Body of pancreas (tissue), 4 donors: ENCODE data around the gene KLHL12. TPM values are rescaled to one million over a fixed set of nuclear protein-coding genes. Genes with fewer than 3 reads are reported as not detected.

Experiments
- ATAC-seq: fragments of 150-250 bp; one replicate; pipeline ENCODE4 v1.9.1; 2016
- DNase-seq, 4 donors: peaks; one replicate each; pipeline ENCODE4 v3.0.0-alpha.2; 2019
- H3K27ac ChIP-seq, 4 donors: fragments of 200-600 bp; sonication (generic); 1 replicate in 3 of 4; 2 replicates in 1 of 4; pipeline versions ENCODE4 v1.5.1 to v1.6.1; 2016 to 2019; ENCODE audit warnings: mild to moderate bottlenecking in 1 of 4, mixed read lengths in 1 of 4, moderate library complexity in 1 of 4
- H3K27me3 ChIP-seq, 2 donors: fragments of 200-600 bp; sonication (generic); one replicate each; pipeline ENCODE4 v1.6.0; 2016; ENCODE audit warnings: mild to moderate bottlenecking in 1 of 2
- H3K36me3 ChIP-seq, 2 donors: fragments of 200-600 bp; sonication (generic); replicated peaks in 1 of 2; 2 replicates each; pipeline ENCODE4 v1.5.1; 2016; ENCODE audit warnings: low read depth in 2 of 2; ENCODE audit not compliant: insufficient read depth in 1 of 2
- H3K4me1 ChIP-seq: fragments of 200-600 bp; sonication (generic); one replicate; pipeline ENCODE4 v1.6.0; 2016
- H3K4me3 ChIP-seq, 2 donors: fragments of 200-600 bp; sonication (generic); 1 replicate in 1 of 2; 2 replicates in 1 of 2; pipeline ENCODE4 v1.5.1; 2016 to 2019
- H3K9me3 ChIP-seq, 3 donors: fragments of 200-600 bp; sonication (generic); 1 replicate in 2 of 3; 2 replicates in 1 of 3; pipeline ENCODE4 v1.5.1; 2016
- POLR2A ChIP-seq, 3 donors: fragments of 450-650 bp; IDR thresholded peaks; one replicate each; pipeline ENCODE4 v1.6.1; 2016; ENCODE audit warnings: antibody characterized with exemption in 3 of 3, mild to moderate bottlenecking in 2 of 3
- WGBS, 2 donors: methylation state at CpG; one replicate each; pipeline ENCODE4 v1.1.5; 2017; 5-methylcytosine and 5-hydroxymethylcytosine counted together
- intact Hi-C: fragments of 100-400 bp; cut with DNase I; formaldehyde crosslinking; loops from one replicate; pipeline ENCODE4 v1.15.1; 2023
- total RNA-seq, 2 donors: library from RNA; depleted of rRNA; stranded (reverse); fragments of >200 nt; gene quantifications; one replicate each; pipeline ENCODE4 v1.1.0, GENCODE V29; 2016
- TF ChIP-seq, protein P1 (sequence below), 7 experiments: fragments of 450-650 bp in 4 of 7; fragments of 200-600 bp in 3 of 7; sonication (generic) in 3 of 7; IDR thresholded peaks; one replicate each; pipeline ENCODE4 v1.5.1; 2016 to 2019; ENCODE audit warnings: antibody characterized with exemption in 7 of 7

The KLHL12 gene
- total RNA-seq, 2 donors from 2014 or later = 15.3 to 21.8 TPM

DNA sequence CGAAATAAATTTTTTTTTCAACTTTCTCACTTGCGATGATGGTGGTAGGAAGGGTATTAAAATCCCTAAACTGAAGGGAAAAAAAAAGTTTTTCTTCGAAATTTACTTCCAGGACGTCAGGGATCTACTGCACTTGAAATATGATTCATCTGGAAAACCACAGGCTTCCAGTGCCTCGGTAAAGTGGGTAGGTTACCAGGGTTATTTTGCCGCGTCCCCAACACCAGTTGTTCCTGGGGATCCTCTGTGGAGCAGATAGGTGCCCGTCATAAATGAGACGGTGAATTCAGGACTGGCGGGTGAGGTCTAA is 38.9 kb downstream of the KLHL12 start:
- TF ChIP-seq POLR2A (IDR thresholded peaks at IDR 0.05) = no peak
- TF ChIP-seq, protein P1, sequence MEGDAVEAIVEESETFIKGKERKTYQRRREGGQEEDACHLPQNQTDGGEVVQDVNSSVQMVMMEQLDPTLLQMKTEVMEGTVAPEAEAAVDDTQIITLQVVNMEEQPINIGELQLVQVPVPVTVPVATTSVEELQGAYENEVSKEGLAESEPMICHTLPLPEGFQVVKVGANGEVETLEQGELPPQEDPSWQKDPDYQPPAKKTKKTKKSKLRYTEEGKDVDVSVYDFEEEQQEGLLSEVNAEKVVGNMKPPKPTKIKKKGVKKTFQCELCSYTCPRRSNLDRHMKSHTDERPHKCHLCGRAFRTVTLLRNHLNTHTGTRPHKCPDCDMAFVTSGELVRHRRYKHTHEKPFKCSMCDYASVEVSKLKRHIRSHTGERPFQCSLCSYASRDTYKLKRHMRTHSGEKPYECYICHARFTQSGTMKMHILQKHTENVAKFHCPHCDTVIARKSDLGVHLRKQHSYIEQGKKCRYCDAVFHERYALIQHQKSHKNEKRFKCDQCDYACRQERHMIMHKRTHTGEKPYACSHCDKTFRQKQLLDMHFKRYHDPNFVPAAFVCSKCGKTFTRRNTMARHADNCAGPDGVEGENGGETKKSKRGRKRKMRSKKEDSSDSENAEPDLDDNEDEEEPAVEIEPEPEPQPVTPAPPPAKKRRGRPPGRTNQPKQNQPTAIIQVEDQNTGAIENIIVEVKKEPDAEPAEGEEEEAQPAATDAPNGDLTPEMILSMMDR (IDR thresholded peaks at IDR 0.05) = peak in 1 of 7 experiments; percentile 1
- DNase-seq = no peak
- peak overlapping the region; percentile 44 to 67 for H3K4me3 ChIP-seq
- peak overlapping the region; percentile 83 to 91 (median 90) for H3K27ac ChIP-seq
- 1% methylated on average over 10 of the region's 10 CpGs for WGBS, 2 donors
- no peaks in the 10 kb centered on the region for H3K27me3 ChIP-seq
- intact Hi-C loops = no loop called here
- peaks cover 0 to 10% of the 10 kb centered on the region in 2 donors for H3K36me3 ChIP-seq
- H3K4me1 ChIP-seq = peaks cover 11% of the 10 kb centered on the region
- no peaks in the 10 kb centered on the region for H3K9me3 ChIP-seq
- no peak for ATAC-seq

DNA sequence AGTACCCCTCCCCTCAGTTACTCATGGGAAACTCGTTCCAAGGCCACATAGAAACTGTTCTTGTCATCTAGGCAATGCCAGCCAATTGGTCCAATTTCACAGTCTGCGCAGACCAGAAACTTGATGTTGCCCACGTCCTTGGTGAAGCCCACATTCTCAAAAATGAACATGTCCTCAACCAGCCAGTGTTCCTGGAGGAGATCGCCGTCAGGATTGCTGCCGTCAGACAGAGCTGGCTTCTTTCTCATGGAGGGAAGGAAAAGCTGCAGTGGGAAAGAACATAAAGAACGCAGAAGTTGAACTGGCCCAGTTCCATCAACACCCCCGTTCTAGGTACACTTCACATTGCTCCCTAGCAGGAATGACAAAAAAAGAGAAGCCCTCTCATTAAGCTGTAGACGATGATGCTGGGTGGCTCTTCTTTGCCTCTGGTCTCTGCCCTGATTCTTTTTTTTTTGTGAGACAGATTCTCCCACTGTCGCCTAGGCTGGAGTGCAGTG is 46.0 kb downstream of the KLHL12 start:
- ATAC-seq (no peak), DNase-seq (peak in 1 of 4 donors; percentile 41)
- Histone ChIP-seq H3K9me3 (no peaks in the 10 kb centered on the region), H3K4me1 (no peaks in the 10 kb centered on the region), H3K36me3 (peaks cover 0 to 6% of the 10 kb centered on the region in 2 donors), H3K27ac (no peak overlapping the region), H3K27me3 (no peaks in the 10 kb centered on the region), H3K4me3 (no peak overlapping the region)
- TF ChIP-seq, protein P1 (IDR thresholded peaks at IDR 0.05) = no peak
- TF ChIP-seq POLR2A (IDR thresholded peaks at IDR 0.05) = no peak
- 63 to 70% methylated on average over 10 of the region's 10 CpGs for WGBS, 2 donors
- intact Hi-C loops = no loop called here

DNA sequence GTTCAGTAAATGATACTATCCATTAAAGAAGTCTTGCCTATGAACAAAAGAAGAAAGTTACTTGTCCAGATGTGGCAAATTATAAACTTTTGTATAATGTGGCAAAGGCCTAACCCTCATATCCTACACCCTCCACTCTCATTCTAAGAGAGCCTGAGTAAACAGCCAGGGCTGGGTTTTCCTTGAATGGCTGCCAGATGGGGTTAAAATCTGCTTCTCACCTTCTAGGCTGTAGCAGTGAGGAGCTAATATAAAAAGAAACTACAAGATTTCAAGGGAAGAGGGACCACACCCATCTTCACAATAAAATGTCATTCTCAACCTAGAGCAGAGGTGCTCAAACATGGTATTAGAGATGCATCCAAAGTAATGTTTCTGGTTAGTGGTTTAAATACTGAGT is 47.0 kb downstream of the KLHL12 start:
- H3K4me3 ChIP-seq = no peak overlapping the region
- no peaks in the 10 kb centered on the region for H3K27me3 ChIP-seq
- no peak for TF ChIP-seq POLR2A (IDR thresholded peaks at IDR 0.05)
- TF ChIP-seq, protein P1 (IDR thresholded peaks at IDR 0.05) = no peak
- no peak for DNase-seq
- no peaks in the 10 kb centered on the region for H3K9me3 ChIP-seq
- intact Hi-C loops = no loop called here
- H3K4me1 ChIP-seq = no peaks in the 10 kb centered on the region
- no peak for ATAC-seq
- H3K36me3 ChIP-seq = peaks cover 0 to 6% of the 10 kb centered on the region in 2 donors
- no peak overlapping the region for H3K27ac ChIP-seq

DNA sequence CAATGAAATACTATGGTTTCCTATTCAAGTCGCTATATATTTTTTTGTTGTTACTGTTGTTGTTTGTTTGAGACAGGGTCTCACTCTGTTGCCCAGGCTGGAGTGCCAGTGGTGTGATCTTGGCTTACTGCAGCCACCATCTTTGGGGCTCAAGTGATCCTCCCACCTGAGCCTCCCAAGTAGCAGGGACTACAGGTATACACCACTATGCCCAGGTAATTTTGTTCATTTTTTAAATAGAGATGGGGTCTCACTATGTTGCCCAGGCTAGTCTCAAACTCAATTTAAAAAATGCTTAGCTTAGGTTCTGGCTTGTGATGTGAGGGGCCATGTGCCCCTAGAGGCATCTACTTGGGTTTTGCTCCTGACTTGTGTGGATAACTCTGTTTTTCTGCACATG is 47.9 kb downstream of the KLHL12 start:
- Histone ChIP-seq H3K4me1 (no peaks in the 10 kb centered on the region), H3K9me3 (no peaks in the 10 kb centered on the region), H3K27me3 (no peaks in the 10 kb centered on the region), H3K27ac (no peak overlapping the region), H3K4me3 (no peak overlapping the region), H3K36me3 (peaks cover 0 to 6% of the 10 kb centered on the region in 2 donors)
- DNase-seq = no peak
- WGBS, 2 donors = 97 to 100% methylated on average over 1 of the region's 1 CpG
- ATAC-seq = no peak
- intact Hi-C loops = no loop called here
- TF ChIP-seq POLR2A (IDR thresholded peaks at IDR 0.05) = no peak
- TF ChIP-seq, protein P1 (IDR thresholded peaks at IDR 0.05) = no peak

DNA sequence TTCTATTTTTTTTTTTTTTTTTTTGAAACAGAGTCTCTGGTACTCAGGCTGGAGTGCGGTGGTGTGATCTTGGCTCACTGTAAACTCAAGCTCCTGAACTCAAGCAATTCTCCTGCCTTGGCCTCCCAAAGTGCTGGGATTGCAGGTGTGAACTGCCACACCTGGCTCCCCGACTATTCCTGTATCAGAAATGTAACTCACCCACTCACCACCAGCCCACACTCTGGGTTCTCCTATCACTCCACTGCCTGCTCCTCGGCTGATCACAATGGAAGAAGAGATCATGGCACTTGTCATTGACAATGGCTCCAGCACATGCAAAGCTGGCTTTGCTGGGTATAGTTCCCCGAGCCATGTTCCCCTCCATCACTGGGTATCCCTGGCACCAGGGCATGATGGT is 54.0 kb downstream of the KLHL12 start:
- intact Hi-C loops = no loop called here
- TF ChIP-seq, protein P1 (IDR thresholded peaks at IDR 0.05) = no peak
- TF ChIP-seq POLR2A (IDR thresholded peaks at IDR 0.05) = no peak
- H3K27ac ChIP-seq = no peak overlapping the region
- ATAC-seq (no peak), DNase-seq (no peak)
- H3K27me3 ChIP-seq = no peaks in the 10 kb centered on the region
- H3K4me1 ChIP-seq = no peaks in the 10 kb centered on the region
- no peaks in the 10 kb centered on the region for H3K36me3 ChIP-seq
- no peak overlapping the region for H3K4me3 ChIP-seq
- 60 to 77% methylated on average over 4 of the region's 4 CpGs for WGBS, 2 donors
- H3K9me3 ChIP-seq = no peaks in the 10 kb centered on the region
